HG02852 (cell line): ENCODE measurements around the gene ETV6.

Source experiments
- ATAC-seq: cut with Tn5 transposase; IDR thresholded peaks from one replicate; pipeline ENCODE4 v1.9.1; 2021; ENCODE audit warnings: mild to moderate bottlenecking, moderate library complexity; ENCODE audit not compliant: unreplicated experiment

ETV6 gene

DNA sequence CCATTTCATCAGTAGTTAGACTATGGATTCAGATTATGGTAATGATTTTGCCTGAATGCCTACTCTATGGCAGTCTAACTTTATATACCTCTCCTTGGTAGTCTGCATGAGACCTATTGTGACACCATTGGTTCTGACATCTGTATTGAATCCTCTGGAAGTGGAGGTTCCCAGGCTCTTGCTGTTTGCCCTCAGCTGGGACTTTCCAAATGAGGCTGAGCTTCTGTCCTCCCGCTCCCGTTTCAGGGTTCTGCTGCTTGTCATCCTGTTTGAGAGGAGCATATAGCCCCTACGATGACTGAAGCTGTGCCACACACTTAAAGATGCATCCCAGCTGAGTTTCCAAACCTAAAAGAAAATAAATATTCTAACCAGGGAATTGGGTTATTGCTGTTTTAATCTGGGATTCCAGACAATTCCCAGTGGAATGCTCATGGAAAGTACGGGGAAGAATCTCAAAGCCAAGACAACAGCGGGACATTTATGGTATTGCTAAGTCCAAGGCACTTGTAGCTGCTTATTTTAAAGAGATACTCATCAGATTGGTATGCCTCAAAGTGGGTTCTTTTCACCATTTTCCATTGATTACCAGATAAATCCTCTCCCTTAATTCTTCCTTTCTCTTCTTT lies 105.9 kb downstream of the ETV6 start:
- no peak for ATAC-seq

DNA sequence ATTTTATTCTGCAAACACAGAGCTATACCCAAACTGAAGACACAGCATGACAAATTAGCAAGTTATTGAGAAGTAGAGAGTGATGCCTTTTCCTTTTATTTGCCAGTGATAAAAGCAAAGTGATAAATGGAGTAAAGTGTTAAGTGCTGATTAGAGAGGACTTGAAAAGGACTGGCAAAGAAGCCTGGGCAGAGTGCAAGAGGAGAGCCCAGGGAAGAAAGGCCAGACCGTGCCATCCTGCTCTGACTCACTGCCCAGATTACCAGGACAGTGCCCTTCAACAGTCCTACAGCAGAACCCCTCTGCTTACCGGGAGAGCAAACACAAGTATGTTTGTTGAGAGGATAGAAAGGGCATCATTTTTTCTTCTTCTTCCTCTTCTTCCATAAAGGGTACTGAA lies 106.5 kb downstream of the ETV6 start:
- ATAC-seq, result no peak

DNA sequence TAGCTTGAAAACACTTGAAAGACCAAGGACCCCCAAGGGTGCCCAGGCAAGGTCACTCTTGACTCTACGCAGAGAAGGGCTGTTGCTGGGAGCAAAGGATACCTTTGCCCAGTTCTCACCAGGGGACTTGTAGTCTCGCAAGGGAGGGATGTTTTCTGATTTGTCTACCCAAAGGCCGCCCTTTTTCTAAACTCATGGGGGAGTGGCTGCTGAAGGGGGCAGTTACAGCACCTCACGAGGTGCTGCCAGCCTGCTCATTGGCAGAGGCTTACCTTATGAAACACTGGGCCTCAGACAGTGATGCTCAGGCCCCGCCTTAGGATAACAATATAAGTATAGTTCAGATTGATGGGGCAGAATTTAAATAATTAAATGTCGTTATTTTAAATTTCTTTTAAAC lies 107.0 kb downstream of the ETV6 start:
- ATAC-seq, result no peak

DNA sequence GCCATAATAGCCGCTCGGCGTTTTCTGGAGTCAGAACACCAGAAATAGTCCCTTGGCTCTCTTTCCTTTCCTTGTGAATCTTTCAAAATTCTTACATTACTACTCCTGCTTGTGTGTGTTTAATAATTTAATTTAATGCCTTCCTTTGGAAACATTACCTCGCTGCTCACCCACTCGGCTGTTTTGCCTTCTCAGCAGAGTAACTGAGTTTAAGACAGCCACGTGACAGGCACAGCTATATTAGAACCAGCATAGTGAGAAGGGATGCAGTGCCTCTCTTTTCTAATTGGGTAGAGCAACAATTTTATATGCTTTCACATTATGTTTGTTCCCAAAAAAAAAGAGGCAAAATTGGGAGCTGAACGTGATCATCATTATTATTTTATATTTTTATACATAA lies 107.6 kb downstream of the ETV6 start:
- no peak for ATAC-seq

DNA sequence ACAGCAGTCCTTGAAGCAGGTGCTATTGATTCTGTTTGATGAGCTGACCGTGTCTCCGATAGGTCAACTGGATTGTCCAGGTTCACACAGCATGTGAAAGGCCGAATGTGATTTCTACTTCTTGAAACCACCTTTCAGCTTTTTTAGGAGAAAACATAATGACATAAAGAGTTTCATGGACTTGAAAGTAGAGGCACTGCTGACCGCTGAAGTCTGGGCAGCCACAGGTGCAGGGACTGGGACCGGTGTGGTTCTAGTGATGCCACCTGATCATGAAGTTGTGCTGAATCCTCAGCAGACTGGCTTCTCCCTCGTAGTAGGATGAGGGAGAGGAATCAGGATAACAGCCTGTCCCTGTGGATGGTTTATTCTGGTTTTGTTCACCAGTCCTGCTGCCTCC lies 108.1 kb downstream of the ETV6 start:
- no peak for ATAC-seq

DNA sequence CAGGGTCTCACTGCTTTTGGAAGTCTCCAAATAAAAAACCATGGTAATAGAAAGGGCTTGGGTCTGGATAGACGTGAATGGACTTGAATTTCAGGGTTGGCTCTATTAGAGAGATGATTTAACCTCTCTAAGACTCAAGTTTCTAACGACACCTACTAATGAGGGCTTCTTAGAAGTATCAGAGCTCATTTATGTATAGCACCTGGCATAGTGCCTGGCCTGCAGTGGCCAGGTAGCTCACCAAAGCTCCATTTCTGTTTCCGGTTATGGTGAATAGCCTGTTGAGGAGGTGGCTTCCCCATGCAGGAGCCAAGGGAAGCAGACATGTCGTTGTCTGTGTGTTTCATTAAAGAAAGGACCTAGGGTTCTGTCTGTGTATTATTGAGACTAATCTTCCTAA lies 108.6 kb downstream of the ETV6 start:
- ATAC-seq, result no peak

DNA sequence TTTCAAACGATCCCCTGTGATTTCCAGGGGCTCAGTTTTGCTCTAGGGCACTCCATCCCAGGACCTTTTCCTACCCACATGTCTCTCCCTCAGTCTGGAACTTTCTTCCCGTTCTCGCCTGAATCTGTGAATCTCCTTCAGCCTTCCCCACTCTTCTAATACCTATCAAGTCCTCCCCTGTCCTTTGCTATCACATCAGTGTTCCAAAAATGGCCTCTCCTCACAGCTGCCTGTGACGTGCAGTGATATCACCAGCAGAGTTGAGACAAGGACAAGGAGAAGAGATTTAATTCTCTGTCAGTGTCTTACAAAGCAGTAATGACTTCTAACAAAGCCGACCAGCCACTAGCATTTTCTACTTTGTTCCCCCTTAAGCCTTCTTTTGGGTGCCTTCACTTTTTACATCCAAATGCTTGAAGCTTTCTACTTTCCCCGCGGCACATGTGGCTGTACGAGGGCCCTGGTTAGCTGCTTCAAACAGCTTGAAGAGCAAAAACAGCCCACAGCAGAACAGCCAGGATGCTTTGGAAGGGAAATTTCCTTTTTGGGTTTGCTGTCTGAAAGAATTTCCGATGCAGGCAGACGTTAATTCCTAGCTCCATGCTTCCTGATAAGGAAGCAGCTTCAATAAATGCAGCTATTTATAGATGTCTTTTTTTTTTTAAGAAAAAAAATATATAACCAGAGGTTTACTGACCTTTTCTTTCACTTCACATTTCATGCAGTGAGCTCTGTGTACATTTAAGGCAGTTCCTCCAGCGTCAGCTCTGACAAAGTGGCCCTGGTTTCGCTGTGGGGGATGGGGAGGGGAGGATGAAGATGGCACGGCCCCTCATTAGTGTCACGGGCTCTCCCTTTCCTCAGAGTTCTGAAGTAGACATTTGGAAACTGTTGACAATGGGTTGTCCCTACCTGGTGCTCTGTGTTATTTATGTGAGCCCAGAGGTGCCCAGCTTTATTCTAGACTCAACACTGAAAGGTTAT lies 109.3 kb downstream of the ETV6 start:
- ATAC-seq, result no peak

DNA sequence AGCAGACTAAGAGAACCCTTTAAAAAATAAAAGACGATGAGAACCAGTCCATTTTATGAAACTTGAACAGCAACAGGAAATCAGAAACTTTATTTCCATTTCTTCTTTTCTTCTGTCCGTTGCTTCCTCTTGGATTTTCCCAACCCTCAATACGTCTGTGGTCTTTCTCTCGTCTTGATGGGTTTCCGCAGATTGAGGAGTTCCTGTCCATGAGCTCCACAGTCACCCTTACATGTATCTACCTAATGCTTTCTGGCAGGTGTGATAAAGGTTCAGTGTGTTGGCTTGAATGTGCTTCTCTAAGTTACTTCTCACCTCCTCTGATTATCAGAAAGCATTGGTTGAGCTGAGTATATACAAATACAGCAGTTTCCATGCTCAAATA lies 110.0 kb downstream of the ETV6 start:
- no peak for ATAC-seq

DNA sequence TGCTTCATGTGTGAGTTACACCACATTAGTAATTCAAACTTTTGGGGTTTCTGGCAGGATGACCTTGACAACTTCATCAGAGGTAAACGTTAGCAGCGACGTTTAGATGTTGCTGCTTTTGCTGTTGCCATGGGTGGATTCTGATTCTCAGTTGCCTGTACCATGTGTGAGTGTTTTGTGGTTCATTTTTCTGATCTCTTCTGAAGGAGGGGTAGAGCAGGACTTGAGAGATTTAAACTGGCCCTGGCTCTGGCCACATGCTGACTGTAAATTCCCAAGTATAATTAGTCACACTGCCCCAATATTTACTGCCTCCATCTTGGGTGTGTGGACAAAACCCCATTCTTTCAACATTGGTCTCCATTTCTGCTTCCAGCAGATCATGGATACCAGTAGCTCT lies 110.4 kb downstream of the ETV6 start:
- no peak for ATAC-seq

DNA sequence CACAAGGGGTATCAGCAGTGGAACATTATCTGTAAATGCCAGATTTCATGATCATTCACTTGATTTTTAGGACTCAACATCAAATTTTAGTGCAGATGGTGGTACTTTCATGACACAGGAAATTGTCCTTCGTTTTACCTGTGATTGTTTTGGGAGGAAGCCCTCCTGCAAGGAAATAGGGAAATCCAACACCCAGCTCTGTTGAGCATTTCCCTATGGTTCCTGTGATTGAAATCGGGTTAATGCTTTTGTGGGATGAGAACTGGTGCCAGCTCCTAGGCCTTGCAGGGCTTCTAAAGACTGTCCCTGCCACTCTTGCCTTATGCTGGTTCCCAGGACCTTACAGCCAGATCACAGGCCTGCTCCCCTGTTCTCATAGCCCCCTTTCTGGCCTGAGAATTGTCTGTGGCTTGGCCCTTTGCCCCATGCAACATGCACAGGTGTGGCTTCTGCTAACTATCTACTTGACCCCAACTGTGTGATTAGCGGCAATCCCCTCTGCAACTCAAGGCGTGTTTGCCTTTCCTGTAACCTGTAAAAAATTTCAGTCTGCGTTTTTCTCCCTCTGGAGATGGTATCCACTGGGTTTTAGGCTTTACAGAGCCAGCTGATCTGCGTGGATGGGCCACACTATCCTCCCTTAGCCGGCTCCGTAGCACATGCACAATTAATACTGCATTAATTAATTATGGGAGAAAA lies 112.5 kb downstream of the ETV6 start:
- peak; percentile 38 for ATAC-seq

DNA sequence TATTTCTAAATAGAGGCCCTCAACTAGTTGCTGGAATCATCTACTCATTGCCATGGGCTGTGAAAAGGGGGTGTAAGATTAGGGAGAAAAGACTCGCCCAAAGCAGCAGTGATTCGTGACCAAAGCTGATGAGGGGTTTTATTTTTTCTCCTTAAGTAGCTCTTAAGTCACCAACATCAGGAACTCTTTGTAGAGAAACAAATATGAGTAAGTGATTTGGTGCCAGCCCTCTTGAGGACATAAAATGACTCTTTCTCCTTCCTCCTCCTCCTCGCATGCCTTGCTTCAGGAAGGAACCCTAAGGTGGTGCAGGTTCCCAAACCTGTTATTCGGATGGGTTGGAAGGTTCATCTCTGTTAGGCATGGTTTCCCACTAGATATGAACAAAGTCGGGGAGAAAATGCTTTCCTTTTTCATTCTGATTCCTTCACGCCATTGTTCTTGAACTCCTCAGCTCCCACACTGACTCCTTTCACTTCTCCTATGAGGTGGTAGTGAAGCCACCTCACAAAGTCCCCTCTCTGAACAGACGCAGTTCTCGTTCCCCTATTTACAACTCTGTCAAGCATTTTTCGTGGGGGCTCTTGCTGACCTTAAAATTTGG lies 113.4 kb downstream of the ETV6 start:
- ATAC-seq, result no peak

DNA sequence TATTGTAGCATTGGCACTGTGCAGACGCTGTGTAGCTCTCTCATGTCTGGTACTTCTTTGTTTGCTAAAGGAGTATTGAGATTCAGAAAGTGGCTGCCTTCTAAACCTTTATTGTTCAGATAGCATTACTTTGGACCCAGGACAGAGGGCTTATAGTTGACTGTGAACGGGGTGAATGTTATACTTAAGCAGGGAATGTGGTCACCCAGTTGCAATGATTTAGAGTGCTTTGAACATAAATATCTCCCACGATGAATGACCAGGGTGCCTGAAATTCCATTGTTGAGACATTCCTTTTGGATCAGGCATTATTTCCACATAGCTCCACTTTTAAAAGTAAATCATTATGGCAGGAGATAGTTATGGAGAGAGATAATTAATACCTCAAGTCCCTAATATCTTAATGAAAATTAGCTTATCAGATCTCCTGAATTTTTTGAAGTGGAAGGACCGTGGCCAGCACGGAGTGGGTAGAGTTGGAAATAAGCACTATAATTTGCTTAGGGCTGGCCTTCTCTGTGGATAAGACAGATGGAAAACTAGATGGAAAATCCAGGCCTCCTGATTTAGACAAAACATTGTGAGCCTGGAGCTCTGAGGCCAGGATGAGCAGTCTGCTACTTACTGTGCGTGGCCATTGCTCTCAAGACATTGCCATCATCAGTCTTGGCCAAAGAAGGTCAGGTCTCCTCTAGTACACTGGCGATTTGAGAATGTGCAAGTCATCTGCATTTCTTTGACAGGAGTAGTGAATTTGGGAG lies 114.5 kb downstream of the ETV6 start:
- ATAC-seq, result no peak

DNA sequence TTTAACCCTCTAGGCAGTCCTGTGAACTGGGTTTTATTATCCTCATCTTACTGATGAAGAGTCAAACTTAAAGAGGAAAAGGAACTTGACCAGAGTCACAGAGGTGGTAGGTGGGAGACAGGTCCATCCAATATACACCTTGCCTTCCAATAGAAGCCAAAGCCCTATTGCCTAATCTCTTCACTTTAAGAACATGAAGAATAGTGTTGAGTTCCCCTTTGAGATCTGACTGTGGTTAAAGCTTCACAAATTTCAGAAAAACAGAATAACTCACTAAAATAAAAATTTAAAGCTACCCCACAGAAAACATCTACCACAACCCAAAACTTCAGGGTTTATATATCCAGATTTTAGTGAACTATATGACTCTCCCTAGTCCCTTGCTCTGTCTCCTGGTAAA lies 115.4 kb downstream of the ETV6 start:
- no peak for ATAC-seq

DNA sequence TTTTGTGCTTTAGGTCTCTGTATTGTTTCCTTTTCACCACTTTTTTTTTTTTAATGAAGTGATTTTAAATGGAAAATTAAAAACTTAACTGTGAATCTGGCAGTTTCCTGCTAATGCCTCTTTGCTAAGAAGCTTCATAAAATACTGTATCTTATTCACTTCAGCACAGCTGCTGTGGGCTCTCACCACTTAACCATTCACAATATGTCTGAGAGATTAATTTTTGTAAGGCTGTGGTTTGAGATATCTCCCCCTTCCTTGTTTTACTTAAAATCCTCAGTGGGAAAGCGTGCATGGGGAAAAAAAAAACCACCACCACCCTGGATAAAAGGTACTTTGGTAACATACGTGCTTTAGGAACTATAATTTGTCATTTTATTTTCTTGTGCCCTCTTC lies 115.9 kb downstream of the ETV6 start:
- ATAC-seq, result no peak

DNA sequence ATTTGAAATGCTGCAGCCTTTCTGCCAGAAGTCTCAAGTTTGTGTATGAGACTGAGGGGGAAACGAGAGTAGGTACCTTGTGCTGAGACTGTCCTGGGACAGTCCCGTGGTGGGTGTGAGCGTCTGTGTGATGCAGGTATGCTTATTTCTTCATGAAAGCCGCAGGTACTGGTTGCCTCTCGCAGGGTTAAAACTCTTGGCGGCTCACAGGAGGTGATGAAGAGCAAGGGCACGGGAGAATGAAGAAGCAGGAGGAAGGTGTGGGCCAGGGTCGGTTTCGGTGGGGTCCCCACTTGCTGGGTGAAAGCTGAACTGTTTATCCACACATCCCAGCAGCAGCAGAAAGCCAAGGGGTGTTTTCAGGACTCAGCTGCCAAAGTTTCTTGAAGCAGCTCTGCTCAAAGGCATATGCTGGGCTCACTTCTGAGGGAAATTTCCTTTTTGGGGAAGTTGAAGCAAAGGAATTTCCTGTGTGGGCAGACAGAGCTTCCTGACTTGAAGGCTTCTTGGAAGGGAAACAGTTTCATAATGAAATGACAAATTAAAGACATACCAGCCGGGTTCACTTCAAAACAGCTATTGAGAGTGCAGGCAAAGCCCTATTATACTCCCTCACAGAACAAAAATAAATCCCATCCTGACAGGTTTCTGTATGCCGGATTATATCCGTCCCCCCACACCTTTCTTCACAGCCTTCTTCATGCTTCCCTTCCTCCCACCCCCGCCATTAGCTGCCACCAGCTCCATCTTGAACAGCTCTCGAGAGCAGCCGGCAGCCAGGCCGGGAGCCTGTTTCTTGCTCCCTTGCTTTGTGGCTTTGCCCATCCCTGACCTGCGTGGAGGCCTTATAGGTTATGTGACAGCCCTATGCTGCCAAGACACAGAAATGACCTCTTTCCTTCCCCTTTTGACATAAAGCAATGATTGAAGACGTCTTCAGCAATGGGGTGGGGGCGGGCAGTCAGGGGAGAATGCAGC lies 116.6 kb downstream of the ETV6 start:
- peak; percentile 74 for ATAC-seq

DNA sequence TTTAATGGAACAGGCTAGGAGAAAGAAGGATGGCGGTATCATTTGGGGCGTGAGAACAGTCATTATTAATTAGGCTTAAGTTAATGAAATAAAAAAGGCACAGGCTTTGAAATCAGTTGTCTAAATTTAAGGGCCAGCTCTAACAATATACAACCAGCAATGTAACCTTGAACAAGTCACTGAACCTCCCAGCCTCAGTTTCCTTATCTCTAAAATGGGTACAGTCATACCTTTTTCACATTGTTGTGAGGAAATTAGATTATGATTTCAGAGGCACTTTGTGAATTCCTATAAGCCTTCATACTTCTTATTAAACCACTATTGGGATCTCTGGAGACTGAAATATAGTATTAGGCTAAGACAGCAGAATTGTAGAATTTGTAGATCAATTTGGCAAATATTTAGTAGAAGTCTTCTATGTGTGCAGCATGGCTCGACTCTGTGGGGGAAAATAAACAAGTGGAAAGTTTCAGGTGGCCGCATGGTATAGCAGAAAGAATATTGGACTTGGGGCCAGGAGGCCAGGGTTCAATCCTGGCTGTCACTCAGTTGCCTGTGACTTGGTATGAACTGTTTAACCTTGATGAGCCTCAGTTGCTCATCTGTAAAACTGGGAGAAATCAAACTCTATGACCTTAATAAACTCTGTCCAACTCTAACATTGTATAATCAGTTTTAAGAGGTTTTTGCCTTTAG lies 117.7 kb downstream of the ETV6 start:
- no peak for ATAC-seq

DNA sequence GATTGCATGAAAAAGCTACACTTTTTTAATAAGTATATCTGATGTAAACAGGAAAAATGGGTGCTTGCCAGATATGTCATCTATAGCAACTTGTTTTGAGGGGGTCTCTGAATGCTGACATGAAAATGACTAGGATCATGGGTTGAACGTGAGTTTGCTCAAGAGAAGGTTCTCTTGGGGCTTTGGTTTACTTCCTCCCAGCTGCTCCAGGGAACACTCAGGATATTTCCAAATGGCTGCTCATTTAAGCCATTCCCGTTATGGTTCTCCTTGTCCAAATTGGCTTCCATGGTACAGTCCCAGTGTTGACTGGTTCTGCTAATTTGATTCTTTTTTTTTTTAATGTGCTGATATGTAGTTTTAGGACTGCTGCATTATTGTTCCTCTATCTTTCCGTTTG lies 118.3 kb downstream of the ETV6 start:
- no peak for ATAC-seq

DNA sequence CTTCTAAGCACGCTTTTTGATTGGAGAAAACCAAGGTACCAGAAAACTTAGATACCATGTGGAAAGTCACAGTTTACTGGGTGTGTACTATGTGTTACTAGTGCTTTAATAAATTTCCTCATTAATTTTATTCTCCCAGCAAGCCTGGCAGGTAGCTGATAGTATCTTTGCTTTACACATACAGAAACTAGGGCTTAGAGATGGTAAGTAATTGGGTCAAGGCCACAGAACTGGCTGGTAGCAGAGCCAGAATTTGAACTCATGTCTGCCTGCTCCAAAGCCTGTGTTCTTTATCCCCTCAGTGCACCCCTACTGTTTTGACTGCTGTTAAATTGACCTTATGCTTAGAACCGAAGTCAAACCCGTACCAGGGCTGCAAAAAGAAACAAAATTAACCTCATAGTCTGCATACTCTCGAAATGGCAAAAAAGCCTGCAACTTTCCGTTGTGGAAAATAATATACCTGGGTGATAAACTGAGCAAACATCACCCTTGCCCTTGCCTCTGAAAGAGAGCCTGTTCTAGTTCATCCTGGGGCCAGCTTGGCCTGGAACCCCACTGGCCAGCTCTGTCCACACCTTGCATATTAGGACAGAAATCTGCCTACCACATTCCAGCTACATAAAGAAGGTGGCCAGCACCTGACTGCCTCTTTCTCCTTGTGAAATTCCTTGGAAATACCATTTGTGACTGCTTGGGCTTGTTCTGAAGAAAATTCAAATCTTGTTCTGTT lies 118.9 kb downstream of the ETV6 start:
- no peak for ATAC-seq
